GM12878 (cell line): ENCODE data around the gene UBE3B. TPM values are rescaled to one million over a fixed set of nuclear protein-coding genes. Genes with fewer than 3 reads are reported as not detected.

Experiments used
- ATAC-seq: fragments of 200-7000 bp; cut with Tn5 transposase; 3 replicates; pipeline ENCODE4 v1.9.1; 2020; ENCODE audit warnings: mild to moderate bottlenecking, moderate library complexity
- BruUV-seq: library from RNA; stranded (reverse); fragments of 400-500 nt; replicated peaks from 2 replicates; lab custom pipeline; 2021; lab: Mats Ljungman, UMichigan
- CTCF ChIA-PET: fragments of 300-600 bp; sonication (Branson Sonifier 250); formaldehyde crosslinking; extraction: SDS; loops from one replicate; lab custom pipeline; 2021; ENCODE audit warnings: inconsistent platforms; lab: Yijun Ruan, JAX
- POLR2A ChIA-PET: fragments of 350-600 bp; formaldehyde crosslinking; extraction: SDS; loops from one replicate; lab custom pipeline; 2021; ENCODE audit warnings: inconsistent platforms; lab: Charles Lee
- RAD21 ChIA-PET: fragments of 300-600 bp; sonication (Branson Sonifier 250); formaldehyde crosslinking; loops from one replicate; lab custom pipeline; 2023; ENCODE audit warnings: antibody characterized with exemption; ENCODE audit not compliant: unreplicated experiment; lab: Charles Lee
- SMC1A ChIA-PET: fragments of 300-600 bp; sonication (Branson Sonifier 250); formaldehyde crosslinking; loops from one replicate; lab custom pipeline; 2023; ENCODE audit not compliant: unreplicated experiment, uncharacterized antibody; lab: Charles Lee
- DNase-seq: peaks from one replicate; pipeline ENCODE4 v3.0.0-alpha.2; 2011; ENCODE audit warnings: low read depth, low spot score
- FAIRE-seq: peaks from 3 replicates; lab custom pipeline; 2011; peaks lifted over from hg19 to GRCh38; lab: Jason Lieb, UNC
- H2AFZ ChIP-seq: 2 replicates; pipeline ENCODE4 v1.6.0; 2011; ENCODE audit warnings: low read depth, low read length, control low read depth; ENCODE audit not compliant: control insufficient read depth
- H3K27ac ChIP-seq: 2 replicates; pipeline ENCODE4 v1.5.1; 2011; ENCODE audit warnings: control low read depth; ENCODE audit not compliant: control insufficient read depth, insufficient read depth
- H3K27me3 ChIP-seq, 2 experiments: replicated peaks in 1 of 2; 2 replicates each; pipeline versions ENCODE4 v1.6.0 to v1.6.1; 2011; ENCODE audit warnings: low read length in 1 of 2; ENCODE audit not compliant: control insufficient read depth in 2 of 2, insufficient read depth in 2 of 2
- H3K36me3 ChIP-seq, 2 experiments: 2 replicates each; pipeline ENCODE4 v1.5.1; 2011; ENCODE audit warnings: low read length in 1 of 2; ENCODE audit not compliant: control insufficient read depth in 2 of 2, insufficient read depth in 2 of 2
- H3K4me1 ChIP-seq: 2 replicates; pipeline ENCODE4 v1.6.1; 2011; ENCODE audit warnings: mild to moderate bottlenecking, low read length, moderate library complexity, mixed read lengths; ENCODE audit not compliant: control insufficient read depth, insufficient read depth
- H3K4me2 ChIP-seq: 2 replicates; pipeline ENCODE4 v1.6.0; 2011; ENCODE audit warnings: control low read depth; ENCODE audit not compliant: control insufficient read depth, insufficient read depth
- H3K4me3 ChIP-seq: fragments of 200-600 bp; sonication (generic); 2 replicates; pipeline ENCODE4 v1.5.1; 2016
- H3K79me2 ChIP-seq: 2 replicates; pipeline ENCODE4 v1.6.0; 2011; ENCODE audit warnings: low read length; ENCODE audit not compliant: control insufficient read depth, insufficient read depth
- H3K9ac ChIP-seq: 2 replicates; pipeline ENCODE4 v1.8.0; 2011; ENCODE audit warnings: low read length, control low read depth, mixed read lengths; ENCODE audit not compliant: control insufficient read depth, insufficient read depth
- H3K9me3 ChIP-seq: replicated peaks from 3 replicates; pipeline ENCODE4 v1.5.1; 2011; ENCODE audit warnings: mild to moderate bottlenecking, low read length; ENCODE audit not compliant: control insufficient read depth, insufficient read depth
- H4K20me1 ChIP-seq: 2 replicates; pipeline ENCODE4 v1.6.0; 2011; ENCODE audit not compliant: control insufficient read depth, insufficient read depth
- FOXM1 ChIP-seq: IDR thresholded peaks from 2 replicates; pipeline ENCODE4 v1.6.1; 2012; ENCODE audit warnings: low read depth, mild to moderate bottlenecking, inconsistent platforms, low read length, moderate library complexity
- HSF1 ChIP-seq: fragments of 150-350 bp; IDR thresholded peaks from 2 replicates; pipeline ENCODE4 v1.6.1; 2014; ENCODE audit warnings: mild to moderate bottlenecking, low read depth, low read length
- JUND ChIP-seq: IDR thresholded peaks from 2 replicates; pipeline ENCODE4 v1.6.1; 2012; ENCODE audit warnings: low read depth, mild to moderate bottlenecking, low read length, improper control_type of control experiment, moderate library complexity
- KDM1A ChIP-seq: fragments of 200-600 bp; sonication (generic); IDR thresholded peaks from 2 replicates; pipeline ENCODE4 v1.6.1; 2016; ENCODE audit warnings: borderline replicate concordance
- SP1 ChIP-seq: IDR thresholded peaks from one replicate; pipeline ENCODE4 v1.6.1; 2011; ENCODE audit warnings: low read depth, low read length
- SRF ChIP-seq, 2 experiments: IDR thresholded peaks; 2 replicates each; pipeline ENCODE4 v1.6.1; 2011; ENCODE audit warnings: low read depth in 2 of 2, low read length in 2 of 2, mild to moderate bottlenecking in 1 of 2, moderate library complexity in 1 of 2
- TAF1 ChIP-seq: IDR thresholded peaks from 2 replicates; pipeline ENCODE4 v1.6.1; 2011; ENCODE audit warnings: mild to moderate bottlenecking, low read depth, low read length, borderline replicate concordance
- USF1 ChIP-seq: IDR thresholded peaks from 2 replicates; pipeline ENCODE4 v1.6.1; 2011; ENCODE audit warnings: borderline replicate concordance, low read depth, mild to moderate bottlenecking, moderate library complexity, mixed read lengths, low read length; ENCODE audit not compliant: insufficient read depth; ENCODE audit errors: extremely low read length
- ZNF217 ChIP-seq: fragments of 450-650 bp; IDR thresholded peaks from 2 replicates; pipeline ENCODE4 v1.6.1; 2017; ENCODE audit warnings: antibody characterized with exemption, mild to moderate bottlenecking
- ZNF274 ChIP-seq: IDR thresholded peaks from one replicate; pipeline ENCODE4 v1.8.0; 2011; ENCODE audit not compliant: insufficient read length, insufficient read depth
- WGBS: methylation state at CpG from one replicate; pipeline ENCODE4 v1.1.6; 2016; ENCODE audit warnings: low lambda C conversion rate; ENCODE audit not compliant: insufficient replicate concordance, insufficient coverage; ENCODE audit errors: missing lambda C conversion rate; 5-methylcytosine and 5-hydroxymethylcytosine counted together
- in situ Hi-C: fragments of 300-500 bp; cut with MboI; formaldehyde crosslinking; loops from 9 replicates; pipeline ENCODE4 v1.14.3; 2018; ENCODE audit warnings: mixed read lengths
- intact Hi-C: fragments of 100-400 bp; cut with micrococcal nuclease; formaldehyde crosslinking; loops from one replicate; pipeline ENCODE4 v1.14.2; 2022; ENCODE audit not compliant: unreplicated experiment
- polyA plus RNA-seq, 11 experiments: library from polyadenylated mRNA; depleted of rRNA in 4 of 11; unstranded in 6 of 11; stranded (reverse) in 5 of 11; fragments of >200 nt; fragmentation: Nextera tagmentation in 4 of 11; fragmentation: Illumina TruSeq in 1 of 11; extraction: Ambion mirVana in 4 of 11; extraction: Trizol in 1 of 11; gene quantifications; 1 replicate in 1 of 11; 2 replicates in 10 of 11; pipeline versions ENCODE4 v1.2.1 to v1.2.3, GENCODE V29; 2011 to 2016; ENCODE audit warnings: inconsistent platforms in 2 of 11, missing spikeins in 2 of 11, low read depth in 1 of 11
- total RNA-seq, 4 experiments: library from RNA; depleted of rRNA in 3 of 4; stranded (reverse); fragments of >200 nt in 3 of 4; fragmentation: Illumina TruSeq in 1 of 4; extraction: Trizol in 1 of 4; gene quantifications; 2 replicates each; pipeline versions ENCODE4 v1.2.1 to v1.2.3, GENCODE V29; 2013 to 2021

The UBE3B gene
- total and polyA plus RNA-seq, 10 of the 15 experiments (the other 5 are each of a cell fraction or from before 2014, with no cell fraction given): 7.4 to 25.3 (median 17.1) TPM

- FAIRE-seq: no peak
- H3K27ac ChIP-seq: no peak overlapping the region
- no peak overlapping the region for H3K4me2 ChIP-seq
- H2AFZ ChIP-seq: no peak overlapping the region
- no peak overlapping the region for H3K4me3 ChIP-seq
- CTCF ChIA-PET: no interaction called here
- in situ Hi-C loops: no loop called here
- POLR2A ChIA-PET: no interaction called here
- no peaks in the 10 kb centered on the region for H3K27me3 ChIP-seq
- no peaks in the 10 kb centered on the region for H4K20me1 ChIP-seq
- intact Hi-C loops: no loop called here
- TF ChIP-seq TAF1: no peak
- no peak for TF ChIP-seq USF1
- TF ChIP-seq ZNF217: no peak
- no peak for TF ChIP-seq SP1
- no peak for TF ChIP-seq FOXM1
- TF ChIP-seq HSF1: no peak
- no peak for TF ChIP-seq KDM1A
- no peak for TF ChIP-seq SRF (IDR thresholded peaks at IDR 0.05; ENCODE audit: low read depth in 2 of 2, low read length in 2 of 2)
- no peak for TF ChIP-seq JUND
- TF ChIP-seq ZNF274: no peak
- no peaks in the 10 kb centered on the region for H3K4me1 ChIP-seq
- no peaks in the 10 kb centered on the region for H3K79me2 ChIP-seq
- H3K9me3 ChIP-seq: no peaks in the 10 kb centered on the region
- 93% methylated on average over 8 of the region's 8 CpGs for WGBS
- peaks cover 3 to 23% of the 10 kb centered on the region in 2 experiments; a peak in 3 of 4 replicates for H3K36me3 ChIP-seq
- H3K9ac ChIP-seq: no peak overlapping the region
- no TSS peak for BruUV-seq
- ATAC-seq: no peak
- DNase-seq: no peak
- RAD21 ChIA-PET: no interaction called here
- SMC1A ChIA-PET: no interaction called here
Measured at GRCh38 chr12:109580272-109580671, 102.8 kb downstream of the UBE3B start.
